Measurements from ENCODE around the gene TSPEAR. TPM values are rescaled to one million over a fixed set of nuclear protein-coding genes. Genes with fewer than 3 reads are reported as not detected.
"Not testable (repeated sequence)": the region's sequence is repeated elsewhere in the genome, so short reads cannot be mapped to it uniquely, and the experiment has no call there.

The TSPEAR gene
- total RNA-seq, 1 experiment from 2014 or later: 2.1 TPM

DNA sequence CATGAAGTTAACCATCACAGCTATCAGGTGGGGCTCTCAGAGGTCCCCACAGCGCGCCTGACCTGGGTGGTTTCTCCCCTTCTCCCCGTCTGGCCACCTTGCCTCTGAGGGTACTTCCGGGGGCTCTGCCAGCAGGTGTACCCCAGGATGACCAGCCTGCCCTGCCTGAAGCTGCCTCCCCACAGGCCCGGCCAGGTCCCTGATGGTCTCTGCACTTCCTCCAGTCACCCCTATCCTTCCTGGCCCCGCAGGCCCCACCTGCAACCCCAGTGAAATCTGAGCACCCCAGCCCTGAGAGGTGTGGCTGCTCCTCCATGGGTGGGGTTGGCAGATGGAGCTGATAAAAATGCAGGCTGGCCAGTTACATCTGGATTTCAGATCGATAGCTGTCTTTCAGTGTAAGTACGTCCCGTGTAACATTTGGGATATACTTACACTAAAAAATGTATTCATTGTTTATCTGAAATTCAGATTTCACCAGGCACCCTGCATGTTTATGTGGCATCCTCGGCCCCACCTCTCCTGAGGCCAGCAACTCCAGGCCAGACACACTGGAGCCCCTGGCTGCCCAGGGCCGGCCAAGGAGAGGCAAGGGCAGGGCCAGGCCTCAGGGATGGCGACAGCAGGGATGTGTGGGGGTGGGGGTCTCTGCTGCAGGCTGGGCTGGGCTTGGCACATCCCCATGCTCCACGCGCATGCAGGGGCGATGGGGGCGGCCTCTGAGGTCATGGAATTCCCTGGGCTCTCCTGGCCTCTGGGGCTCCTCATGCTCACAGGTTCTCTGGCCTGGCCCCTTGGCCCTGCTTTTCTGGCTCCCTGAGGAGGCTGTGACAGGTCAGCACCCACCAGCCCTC lies 230.9 kb downstream of the TSPEAR start (continued):
- TF ChIP-seq FOXJ3 (CRISPR knock-in tag; IDR thresholded peaks at IDR 0.05; ENCODE audit: borderline replicate concordance): no peak

DNA sequence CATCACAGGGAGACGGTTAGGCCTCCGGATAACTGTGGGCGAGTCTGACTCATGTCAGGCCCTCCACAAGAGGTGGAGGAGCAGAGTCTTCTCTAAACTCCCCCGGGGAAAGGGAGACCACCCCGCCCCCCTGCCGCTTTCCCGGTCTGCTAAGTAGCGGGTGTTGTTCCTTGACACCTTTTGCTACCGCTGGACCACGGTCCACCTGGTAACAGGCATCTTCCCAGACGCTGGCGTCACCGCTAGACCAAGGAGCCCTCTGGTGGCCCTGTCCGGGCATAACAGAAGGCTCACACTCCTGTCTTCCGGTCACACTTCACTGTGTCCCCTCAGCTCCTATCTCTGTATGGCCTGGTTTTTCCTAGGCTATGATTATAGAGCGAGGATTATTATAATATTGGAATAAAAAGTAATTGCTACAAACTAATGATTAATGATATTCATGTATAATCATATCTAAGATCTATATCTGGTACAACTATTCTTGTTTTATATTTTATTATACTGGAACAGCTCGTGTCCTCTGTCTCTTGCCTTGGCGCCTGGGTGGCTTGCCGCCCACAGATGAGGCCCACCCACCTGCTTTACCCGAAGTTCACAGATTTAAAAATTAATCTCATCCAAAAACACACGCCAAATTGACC lies 231.7 kb downstream of the TSPEAR start:
- H3K9me3 Mint-ChIP-seq; H3K27me3 Mint-ChIP-seq (ENCODE audit: low read depth); H3K27ac Mint-ChIP-seq; POLR2A ChIA-PET; H3K4me3 Mint-ChIP-seq; ATAC-seq; H3K36me3 Mint-ChIP-seq: not testable (repeated sequence)
- DNase-seq (ENCODE audit: low spot score): peak; percentile 75
- peaks cover 14% of the 10 kb centered on the region for H3K4me1 Mint-ChIP-seq
- 0 out of 2 replicates have a peak, but pooled peaks have one; percentile 18 for TF ChIP-seq SP1 (CRISPR knock-in tag; conservative IDR thresholded peaks at IDR 0.05)
- TF ChIP-seq, protein P1, sequence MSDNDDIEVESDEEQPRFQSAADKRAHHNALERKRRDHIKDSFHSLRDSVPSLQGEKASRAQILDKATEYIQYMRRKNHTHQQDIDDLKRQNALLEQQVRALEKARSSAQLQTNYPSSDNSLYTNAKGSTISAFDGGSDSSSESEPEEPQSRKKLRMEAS (CRISPR knock-in tag; IDR thresholded peaks at IDR 0.05): peak; percentile 59; the same call in 1 of the 2 replicates
- TF ChIP-seq, protein P2, sequence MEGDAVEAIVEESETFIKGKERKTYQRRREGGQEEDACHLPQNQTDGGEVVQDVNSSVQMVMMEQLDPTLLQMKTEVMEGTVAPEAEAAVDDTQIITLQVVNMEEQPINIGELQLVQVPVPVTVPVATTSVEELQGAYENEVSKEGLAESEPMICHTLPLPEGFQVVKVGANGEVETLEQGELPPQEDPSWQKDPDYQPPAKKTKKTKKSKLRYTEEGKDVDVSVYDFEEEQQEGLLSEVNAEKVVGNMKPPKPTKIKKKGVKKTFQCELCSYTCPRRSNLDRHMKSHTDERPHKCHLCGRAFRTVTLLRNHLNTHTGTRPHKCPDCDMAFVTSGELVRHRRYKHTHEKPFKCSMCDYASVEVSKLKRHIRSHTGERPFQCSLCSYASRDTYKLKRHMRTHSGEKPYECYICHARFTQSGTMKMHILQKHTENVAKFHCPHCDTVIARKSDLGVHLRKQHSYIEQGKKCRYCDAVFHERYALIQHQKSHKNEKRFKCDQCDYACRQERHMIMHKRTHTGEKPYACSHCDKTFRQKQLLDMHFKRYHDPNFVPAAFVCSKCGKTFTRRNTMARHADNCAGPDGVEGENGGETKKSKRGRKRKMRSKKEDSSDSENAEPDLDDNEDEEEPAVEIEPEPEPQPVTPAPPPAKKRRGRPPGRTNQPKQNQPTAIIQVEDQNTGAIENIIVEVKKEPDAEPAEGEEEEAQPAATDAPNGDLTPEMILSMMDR (IDR thresholded peaks at IDR 0.05): peak; percentile 57
- CTCF ChIA-PET: interaction anchor here (0.6 to 1.4 kb wide), 12 partner anchors 15 to 146 kb away, joined by 3 to 17 read pairs (median 4); partner anchors contain the start of gene LRRC3

DNA sequence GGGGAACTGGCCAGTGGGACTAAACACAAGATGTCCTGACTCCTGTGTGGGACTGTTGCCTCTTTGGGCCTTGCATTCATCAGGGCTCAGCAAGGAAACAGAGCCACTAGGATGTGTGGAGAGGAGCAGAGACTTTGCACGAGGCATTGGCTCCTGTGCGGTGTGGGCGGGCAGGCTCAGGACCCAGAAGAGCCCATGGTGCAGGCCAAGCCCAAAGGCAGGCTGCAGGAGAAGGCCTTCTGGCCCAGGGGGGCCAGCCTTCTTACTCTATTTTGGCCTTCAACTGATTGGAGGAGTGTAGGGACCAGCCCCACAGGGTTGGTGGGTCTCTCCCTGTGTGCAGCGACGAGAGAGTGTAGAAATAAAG lies 232.6 kb downstream of the TSPEAR start:
- no peak for DNase-seq (ENCODE audit: low spot score)
- Mint-ChIP-seq H3K4me3 (no peak overlapping the region), H3K4me1 (peaks cover 6% of the 10 kb centered on the region), H3K9me3 (peaks cover 7% of the 10 kb centered on the region), H3K27me3 (ENCODE audit: low read depth) (no peaks in the 10 kb centered on the region; the same call in 1 of the 2 replicates), H3K27ac (no peak overlapping the region), H3K36me3 (no peaks in the 10 kb centered on the region; the same call in 1 of the 2 replicates)
- ATAC-seq: no peak
- CTCF ChIA-PET: no interaction called here
- POLR2A ChIA-PET: no interaction called here
- TF ChIP-seq TCF7 (CRISPR knock-in tag; IDR thresholded peaks at IDR 0.05; ENCODE audit: low read depth) (no peak), NR3C1 (CRISPR knock-in tag; conservative IDR thresholded peaks at IDR 0.05; ENCODE audit: low read depth) (no peak), SOX15 (CRISPR knock-in tag; IDR thresholded peaks at IDR 0.05) (no peak), SP1 (CRISPR knock-in tag; conservative IDR thresholded peaks at IDR 0.05) (no peak), IRF2 (CRISPR knock-in tag; IDR thresholded peaks at IDR 0.05; ENCODE audit: borderline replicate concordance, low read depth) (no peak), ZBTB21 (CRISPR knock-in tag; IDR thresholded peaks at IDR 0.05; ENCODE audit: borderline replicate concordance) (no peak), TEAD1 (CRISPR knock-in tag; IDR thresholded peaks at IDR 0.05) (no peak)
- TF ChIP-seq, protein P3, sequence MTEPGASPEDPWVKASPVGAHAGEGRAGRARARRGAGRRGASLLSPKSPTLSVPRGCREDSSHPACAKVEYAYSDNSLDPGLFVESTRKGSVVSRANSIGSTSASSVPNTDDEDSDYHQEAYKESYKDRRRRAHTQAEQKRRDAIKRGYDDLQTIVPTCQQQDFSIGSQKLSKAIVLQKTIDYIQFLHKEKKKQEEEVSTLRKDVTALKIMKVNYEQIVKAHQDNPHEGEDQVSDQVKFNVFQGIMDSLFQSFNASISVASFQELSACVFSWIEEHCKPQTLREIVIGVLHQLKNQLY (CRISPR knock-in tag; IDR thresholded peaks at IDR 0.05): no peak
- TF ChIP-seq, protein P4, sequence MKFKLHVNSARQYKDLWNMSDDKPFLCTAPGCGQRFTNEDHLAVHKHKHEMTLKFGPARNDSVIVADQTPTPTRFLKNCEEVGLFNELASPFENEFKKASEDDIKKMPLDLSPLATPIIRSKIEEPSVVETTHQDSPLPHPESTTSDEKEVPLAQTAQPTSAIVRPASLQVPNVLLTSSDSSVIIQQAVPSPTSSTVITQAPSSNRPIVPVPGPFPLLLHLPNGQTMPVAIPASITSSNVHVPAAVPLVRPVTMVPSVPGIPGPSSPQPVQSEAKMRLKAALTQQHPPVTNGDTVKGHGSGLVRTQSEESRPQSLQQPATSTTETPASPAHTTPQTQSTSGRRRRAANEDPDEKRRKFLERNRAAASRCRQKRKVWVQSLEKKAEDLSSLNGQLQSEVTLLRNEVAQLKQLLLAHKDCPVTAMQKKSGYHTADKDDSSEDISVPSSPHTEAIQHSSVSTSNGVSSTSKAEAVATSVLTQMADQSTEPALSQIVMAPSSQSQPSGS (CRISPR knock-in tag; IDR thresholded peaks at IDR 0.05; ENCODE audit: borderline replicate concordance, low read depth): no peak
- TF ChIP-seq, protein P5, sequence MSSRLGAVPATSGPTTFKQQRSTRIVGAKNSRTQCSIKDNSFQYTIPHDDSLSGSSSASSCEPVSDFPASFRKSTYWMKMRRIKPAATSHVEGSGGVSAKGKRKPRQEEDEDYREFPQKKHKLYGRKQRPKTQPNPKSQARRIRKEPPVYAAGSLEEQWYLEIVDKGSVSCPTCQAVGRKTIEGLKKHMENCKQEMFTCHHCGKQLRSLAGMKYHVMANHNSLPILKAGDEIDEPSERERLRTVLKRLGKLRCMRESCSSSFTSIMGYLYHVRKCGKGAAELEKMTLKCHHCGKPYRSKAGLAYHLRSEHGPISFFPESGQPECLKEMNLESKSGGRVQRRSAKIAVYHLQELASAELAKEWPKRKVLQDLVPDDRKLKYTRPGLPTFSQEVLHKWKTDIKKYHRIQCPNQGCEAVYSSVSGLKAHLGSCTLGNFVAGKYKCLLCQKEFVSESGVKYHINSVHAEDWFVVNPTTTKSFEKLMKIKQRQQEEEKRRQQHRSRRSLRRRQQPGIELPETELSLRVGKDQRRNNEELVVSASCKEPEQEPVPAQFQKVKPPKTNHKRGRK (CRISPR knock-in tag; IDR thresholded peaks at IDR 0.05; ENCODE audit: borderline replicate concordance): no peak
- TF ChIP-seq, protein P1 (CRISPR knock-in tag; IDR thresholded peaks at IDR 0.05): no peak
- TF ChIP-seq, protein P6, sequence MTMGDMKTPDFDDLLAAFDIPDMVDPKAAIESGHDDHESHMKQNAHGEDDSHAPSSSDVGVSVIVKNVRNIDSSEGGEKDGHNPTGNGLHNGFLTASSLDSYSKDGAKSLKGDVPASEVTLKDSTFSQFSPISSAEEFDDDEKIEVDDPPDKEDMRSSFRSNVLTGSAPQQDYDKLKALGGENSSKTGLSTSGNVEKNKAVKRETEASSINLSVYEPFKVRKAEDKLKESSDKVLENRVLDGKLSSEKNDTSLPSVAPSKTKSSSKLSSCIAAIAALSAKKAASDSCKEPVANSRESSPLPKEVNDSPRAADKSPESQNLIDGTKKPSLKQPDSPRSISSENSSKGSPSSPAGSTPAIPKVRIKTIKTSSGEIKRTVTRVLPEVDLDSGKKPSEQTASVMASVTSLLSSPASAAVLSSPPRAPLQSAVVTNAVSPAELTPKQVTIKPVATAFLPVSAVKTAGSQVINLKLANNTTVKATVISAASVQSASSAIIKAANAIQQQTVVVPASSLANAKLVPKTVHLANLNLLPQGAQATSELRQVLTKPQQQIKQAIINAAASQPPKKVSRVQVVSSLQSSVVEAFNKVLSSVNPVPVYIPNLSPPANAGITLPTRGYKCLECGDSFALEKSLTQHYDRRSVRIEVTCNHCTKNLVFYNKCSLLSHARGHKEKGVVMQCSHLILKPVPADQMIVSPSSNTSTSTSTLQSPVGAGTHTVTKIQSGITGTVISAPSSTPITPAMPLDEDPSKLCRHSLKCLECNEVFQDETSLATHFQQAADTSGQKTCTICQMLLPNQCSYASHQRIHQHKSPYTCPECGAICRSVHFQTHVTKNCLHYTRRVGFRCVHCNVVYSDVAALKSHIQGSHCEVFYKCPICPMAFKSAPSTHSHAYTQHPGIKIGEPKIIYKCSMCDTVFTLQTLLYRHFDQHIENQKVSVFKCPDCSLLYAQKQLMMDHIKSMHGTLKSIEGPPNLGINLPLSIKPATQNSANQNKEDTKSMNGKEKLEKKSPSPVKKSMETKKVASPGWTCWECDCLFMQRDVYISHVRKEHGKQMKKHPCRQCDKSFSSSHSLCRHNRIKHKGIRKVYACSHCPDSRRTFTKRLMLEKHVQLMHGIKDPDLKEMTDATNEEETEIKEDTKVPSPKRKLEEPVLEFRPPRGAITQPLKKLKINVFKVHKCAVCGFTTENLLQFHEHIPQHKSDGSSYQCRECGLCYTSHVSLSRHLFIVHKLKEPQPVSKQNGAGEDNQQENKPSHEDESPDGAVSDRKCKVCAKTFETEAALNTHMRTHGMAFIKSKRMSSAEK (CRISPR knock-in tag; IDR thresholded peaks at IDR 0.05; ENCODE audit: borderline replicate concordance): no peak
- TF ChIP-seq, protein P7, sequence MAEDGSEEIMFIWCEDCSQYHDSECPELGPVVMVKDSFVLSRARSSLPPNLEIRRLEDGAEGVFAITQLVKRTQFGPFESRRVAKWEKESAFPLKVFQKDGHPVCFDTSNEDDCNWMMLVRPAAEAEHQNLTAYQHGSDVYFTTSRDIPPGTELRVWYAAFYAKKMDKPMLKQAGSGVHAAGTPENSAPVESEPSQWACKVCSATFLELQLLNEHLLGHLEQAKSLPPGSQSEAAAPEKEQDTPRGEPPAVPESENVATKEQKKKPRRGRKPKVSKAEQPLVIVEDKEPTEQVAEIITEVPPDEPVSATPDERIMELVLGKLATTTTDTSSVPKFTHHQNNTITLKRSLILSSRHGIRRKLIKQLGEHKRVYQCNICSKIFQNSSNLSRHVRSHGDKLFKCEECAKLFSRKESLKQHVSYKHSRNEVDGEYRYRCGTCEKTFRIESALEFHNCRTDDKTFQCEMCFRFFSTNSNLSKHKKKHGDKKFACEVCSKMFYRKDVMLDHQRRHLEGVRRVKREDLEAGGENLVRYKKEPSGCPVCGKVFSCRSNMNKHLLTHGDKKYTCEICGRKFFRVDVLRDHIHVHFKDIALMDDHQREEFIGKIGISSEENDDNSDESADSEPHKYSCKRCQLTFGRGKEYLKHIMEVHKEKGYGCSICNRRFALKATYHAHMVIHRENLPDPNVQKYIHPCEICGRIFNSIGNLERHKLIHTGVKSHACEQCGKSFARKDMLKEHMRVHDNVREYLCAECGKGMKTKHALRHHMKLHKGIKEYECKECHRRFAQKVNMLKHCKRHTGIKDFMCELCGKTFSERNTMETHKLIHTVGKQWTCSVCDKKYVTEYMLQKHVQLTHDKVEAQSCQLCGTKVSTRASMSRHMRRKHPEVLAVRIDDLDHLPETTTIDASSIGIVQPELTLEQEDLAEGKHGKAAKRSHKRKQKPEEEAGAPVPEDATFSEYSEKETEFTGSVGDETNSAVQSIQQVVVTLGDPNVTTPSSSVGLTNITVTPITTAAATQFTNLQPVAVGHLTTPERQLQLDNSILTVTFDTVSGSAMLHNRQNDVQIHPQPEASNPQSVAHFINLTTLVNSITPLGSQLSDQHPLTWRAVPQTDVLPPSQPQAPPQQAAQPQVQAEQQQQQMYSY (CRISPR knock-in tag; IDR thresholded peaks at IDR 0.05): no peak
